ENCODE measurements around the gene KLHL28.

The KLHL28 gene, protein sequence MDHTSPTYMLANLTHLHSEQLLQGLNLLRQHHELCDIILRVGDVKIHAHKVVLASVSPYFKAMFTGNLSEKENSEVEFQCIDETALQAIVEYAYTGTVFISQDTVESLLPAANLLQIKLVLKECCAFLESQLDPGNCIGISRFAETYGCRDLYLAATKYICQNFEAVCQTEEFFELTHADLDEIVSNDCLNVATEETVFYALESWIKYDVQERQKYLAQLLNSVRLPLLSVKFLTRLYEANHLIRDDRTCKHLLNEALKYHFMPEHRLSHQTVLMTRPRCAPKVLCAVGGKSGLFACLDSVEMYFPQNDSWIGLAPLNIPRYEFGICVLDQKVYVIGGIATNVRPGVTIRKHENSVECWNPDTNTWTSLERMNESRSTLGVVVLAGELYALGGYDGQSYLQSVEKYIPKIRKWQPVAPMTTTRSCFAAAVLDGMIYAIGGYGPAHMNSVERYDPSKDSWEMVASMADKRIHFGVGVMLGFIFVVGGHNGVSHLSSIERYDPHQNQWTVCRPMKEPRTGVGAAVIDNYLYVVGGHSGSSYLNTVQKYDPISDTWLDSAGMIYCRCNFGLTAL

DNA sequence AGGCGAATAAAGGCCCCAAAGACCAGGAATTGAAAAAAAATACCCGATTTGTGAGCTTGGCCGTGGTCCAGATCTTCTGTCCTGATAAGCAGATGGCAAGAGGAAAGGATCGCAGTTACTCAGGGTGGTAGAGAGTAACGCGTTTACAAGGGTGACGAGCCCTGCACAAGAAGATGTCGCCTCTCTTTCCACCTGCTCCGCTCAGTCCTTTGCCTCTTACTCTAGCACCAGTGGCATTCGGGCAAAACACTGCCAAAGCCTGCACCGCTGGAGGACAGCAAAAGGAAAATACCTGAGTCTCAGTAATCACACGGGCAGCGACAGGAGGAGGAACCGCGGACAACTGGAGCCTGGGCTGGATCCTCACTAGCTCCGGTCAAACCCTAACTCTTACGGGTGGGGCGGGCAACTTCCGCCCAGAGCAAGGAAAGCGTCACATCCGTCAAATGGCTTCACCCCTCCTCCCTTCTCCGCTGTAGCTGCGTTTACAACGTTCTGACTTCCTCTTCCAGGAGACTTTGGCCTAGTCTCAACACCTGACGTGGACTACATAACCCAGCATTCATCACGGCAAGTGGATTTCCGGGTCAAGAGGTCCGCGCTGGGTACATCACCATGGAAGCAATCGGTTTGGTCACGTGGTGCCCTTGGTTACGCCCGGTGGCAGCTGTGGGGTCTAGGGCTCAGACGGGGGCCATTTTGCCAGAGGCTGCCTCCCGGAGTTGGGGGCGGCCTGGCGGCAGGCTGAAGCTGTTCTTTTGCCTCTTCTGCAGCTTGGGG is at the start of gene KLHL28, which contains the start of gene TOGARAM1:
TSS of gene KLHL28 (minus strand) at position 394 of the 780 bp plus-strand sequence. CDS start 16,019 bp downstream, outside the sequence.
TSS of gene TOGARAM1 (plus strand) at position 637 of the 780 bp plus-strand sequence. CDS start 232 bp downstream, outside the sequence.
- DNase-seq (ENCODE audit: low read depth in 2 of 2): peak; percentile 77 to 86

GRCh38 chr14:45003924-45004323 is 42.2 kb upstream of the KLHL28 start:
- DNase-seq (ENCODE audit: low read depth in 2 of 2): no peak

- DNase-seq (ENCODE audit: low read depth in 2 of 2): no peak
These were observed 34.1 kb upstream of the KLHL28 start for GRCh38 chr14:44995770-44996294.

- DNase-seq (ENCODE audit: low read depth in 2 of 2): no peak
These were observed 33.4 kb upstream of the KLHL28 start for GRCh38 chr14:44995196-44995595.

- DNase-seq (ENCODE audit: low read depth in 2 of 2): no peak
These were observed 28.8 kb upstream of the KLHL28 start for GRCh38 chr14:44990533-44990932.

GRCh38 chr14:44989497-44990440 is 28.0 kb upstream of the KLHL28 start:
- DNase-seq (ENCODE audit: low read depth in 2 of 2): no peak

- no peak for DNase-seq (ENCODE audit: low read depth in 2 of 2)
These were observed 26.9 kb upstream of the KLHL28 start for GRCh38 chr14:44988694-44989093.

- no peak for DNase-seq (ENCODE audit: low read depth in 2 of 2)
These were observed 20.8 kb upstream of the KLHL28 start for GRCh38 chr14:44982594-44982993.

GRCh38 chr14:44981198-44981597 is 19.5 kb upstream of the KLHL28 start:
- no peak for DNase-seq (ENCODE audit: low read depth in 2 of 2)

DNA sequence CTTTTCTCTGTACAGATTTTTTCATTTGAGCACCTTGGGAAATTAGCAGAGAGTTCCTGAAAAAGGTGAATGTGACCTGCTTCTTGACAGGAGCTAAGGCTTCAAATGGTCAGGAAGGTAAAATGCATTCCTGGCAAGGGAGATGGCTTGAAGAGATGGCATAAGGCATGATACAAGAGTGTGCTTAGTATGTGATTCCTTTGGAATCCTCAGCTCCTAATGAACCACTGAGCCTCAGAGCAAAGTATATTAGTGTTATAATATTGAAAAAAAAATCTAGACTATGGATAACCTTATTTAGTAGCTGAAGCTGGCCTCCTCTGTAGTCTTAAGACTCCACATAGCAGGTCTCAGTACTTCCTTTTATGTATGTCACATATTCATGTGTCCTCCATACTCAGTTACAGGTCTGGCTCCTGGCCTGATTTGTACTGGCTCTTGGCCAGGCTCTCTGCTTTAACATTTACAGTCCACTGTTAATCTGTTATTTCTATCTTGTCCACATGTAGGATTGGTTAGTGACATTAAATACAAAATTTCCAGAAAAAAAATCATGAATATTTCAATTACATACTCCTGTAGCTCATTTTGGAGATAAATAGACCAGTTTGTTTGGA is 18.1 kb upstream of the KLHL28 start:
- DNase-seq (ENCODE audit: low read depth in 2 of 2): no peak

DNA sequence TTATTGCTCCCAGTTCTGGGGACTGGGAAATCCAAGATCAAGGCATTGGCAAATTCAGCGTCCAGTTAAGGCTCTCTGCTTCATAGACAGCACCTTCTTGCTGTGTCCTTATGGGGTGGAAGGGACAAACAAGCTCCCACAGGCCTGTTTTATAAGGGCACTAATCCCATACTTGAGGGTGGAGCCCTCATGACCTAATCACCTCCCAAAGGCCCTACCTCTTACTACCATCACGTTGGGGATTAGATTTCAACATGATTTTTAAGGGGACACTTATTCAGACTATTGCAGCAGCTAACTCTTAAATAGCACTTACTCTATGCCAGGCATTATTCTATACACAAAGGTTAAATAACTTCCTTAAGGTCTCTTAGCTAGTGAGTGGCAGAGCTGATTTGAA is 17.5 kb upstream of the KLHL28 start:
- no peak for DNase-seq (ENCODE audit: low read depth in 2 of 2)

DNA sequence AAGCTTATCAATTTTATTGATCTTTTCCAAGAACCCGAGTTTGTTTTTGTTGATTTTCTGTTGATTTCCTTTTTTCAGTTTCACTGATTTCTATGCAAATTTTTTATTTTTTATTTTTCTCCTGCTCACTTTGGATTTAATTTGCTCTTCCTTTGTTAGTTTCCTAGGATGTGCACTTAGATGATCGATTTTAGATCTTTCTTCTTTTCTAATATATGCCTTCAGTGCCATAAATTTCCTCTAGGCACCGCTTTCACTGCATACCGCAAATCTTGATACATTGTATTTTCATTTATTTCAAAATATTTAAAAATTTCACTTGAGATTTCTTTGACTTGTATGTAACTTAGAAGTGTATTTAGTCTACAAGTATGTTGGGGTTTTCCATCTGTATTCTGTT is 9.7 kb upstream of the KLHL28 start:
- DNase-seq (ENCODE audit: low read depth in 2 of 2): no peak

- no peak for DNase-seq (ENCODE audit: low read depth in 2 of 2)
These were observed 9.2 kb upstream of the KLHL28 start for GRCh38 chr14:44970907-44971306.

GRCh38 chr14:44968714-44969113 is 7.0 kb upstream of the KLHL28 start:
- DNase-seq (ENCODE audit: low read depth in 2 of 2): no peak

DNA sequence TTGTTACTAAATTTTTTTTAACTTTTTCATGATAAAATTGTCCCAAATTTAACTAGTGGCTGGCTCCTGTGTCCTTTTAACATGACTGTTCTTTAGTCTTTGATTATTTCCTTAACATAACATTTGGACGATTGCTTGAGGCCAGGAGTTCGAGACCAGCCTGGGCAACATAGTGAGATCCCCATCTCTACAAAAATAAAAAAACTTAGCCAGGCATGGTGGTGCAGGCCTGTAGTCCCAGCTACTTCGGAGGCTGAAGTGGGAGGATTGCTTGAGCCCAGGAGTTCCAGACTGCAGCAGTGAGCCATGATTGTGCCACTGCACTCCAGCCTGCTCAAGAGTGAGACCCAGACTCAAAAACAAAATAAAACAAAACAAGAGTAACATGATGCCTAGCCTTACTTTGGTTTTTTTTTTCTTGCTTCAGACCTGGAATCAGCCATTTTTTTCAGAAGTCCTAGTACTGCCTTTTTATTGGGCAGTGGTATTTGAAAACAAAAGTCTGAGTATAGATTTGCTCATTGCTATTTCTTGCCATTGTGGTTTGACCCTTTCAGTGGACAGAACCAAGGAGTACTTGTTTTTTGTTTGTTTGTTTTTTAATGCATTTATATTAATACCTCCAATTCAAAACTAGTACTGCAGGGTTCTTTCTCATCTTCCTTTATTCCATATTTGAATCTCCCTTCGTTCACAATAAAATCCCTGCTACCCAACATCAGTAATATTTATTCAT is 5.0 kb upstream of the KLHL28 start:
- DNase-seq (ENCODE audit: low read depth in 2 of 2): no peak

- DNase-seq (ENCODE audit: low read depth in 2 of 2): no peak
These were observed 2.1 kb upstream of the KLHL28 start for GRCh38 chr14:44963775-44964380.

GRCh38 chr14:44963044-44963528 is 1.3 kb upstream of the KLHL28 start:
- no peak for DNase-seq (ENCODE audit: low read depth in 2 of 2)

DNA sequence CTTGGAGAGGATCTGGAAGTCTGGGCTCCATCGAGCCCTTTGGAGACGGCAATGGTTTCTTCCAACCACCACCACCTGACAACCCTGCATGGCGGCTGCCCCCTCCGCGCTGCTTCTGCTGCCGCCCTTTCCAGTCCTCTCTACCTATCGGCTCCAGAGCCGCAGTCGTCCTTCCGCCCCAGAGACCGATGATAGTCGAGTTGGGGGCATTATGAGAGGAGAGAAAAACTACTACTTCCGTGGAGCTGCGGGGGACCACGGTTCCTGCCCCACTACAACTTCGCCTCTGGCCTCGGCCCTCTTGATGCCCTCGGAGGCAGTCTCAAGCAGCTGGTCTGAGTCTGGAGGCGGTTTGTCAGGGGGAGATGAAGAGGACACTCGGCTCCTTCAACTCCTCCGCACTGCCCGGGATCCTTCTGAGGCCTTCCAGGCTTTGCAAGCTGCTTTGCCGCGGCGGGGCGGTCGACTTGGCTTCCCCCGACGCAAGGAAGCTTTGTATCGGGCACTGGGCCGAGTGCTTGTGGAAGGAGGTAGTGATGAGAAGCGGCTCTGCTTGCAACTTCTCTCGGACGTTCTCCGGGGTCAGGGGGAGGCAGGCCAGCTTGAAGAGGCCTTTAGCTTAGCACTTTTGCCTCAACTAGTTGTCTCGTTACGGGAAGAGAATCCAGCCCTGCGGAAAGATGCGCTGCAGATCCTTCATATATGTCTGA is 742 bp upstream of the KLHL28 start:
- DNase-seq (ENCODE audit: low read depth in 2 of 2): no peak

DNA sequence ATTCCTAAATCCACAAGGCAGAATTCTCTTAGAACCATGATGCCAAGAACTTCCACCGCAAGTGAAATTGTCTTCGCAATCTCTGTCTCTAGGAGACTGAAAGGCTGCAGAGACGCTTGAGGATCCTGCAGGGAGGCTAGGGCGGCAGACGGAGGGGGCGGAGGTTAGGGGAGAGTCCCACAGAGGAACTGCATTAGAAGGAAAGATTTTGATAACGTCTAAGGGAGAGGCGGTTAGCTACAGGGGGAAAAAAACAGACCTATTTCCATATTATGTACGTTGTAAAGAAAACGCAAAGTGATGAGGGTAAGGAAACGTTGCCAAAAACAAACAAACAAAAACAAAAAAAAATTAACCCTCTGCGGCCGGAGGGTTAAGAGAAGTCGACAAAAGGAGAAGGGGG is 595 bp downstream of the KLHL28 start:
- DNase-seq (ENCODE audit: low read depth in 2 of 2): peak in 1 of 2 donors; percentile 11

Measured in stimulated activated CD4-positive, alpha-beta T cell treated with anti-CD3 and anti-CD28 coated beads, Interleukin-1b, Interleukin-23, amount 100 ng/mL, for 1 hour (primary cell).